Measurements from ENCODE around the gene TNFAIP8L1.

The TNFAIP8L1 gene

GRCh38 chr19:4699826-4700692 lies 60.7 kb downstream of the TNFAIP8L1 start:
- no peak overlapping the region for H3K4me3 ChIP-seq (replicated peaks in 1 of 2; ENCODE audit: low read depth in 2 of 2, low read length in 2 of 2)
- no peak for DNase-seq (ENCODE audit: low read depth in 2 of 2)
- TF ChIP-seq CTCF (IDR thresholded peaks at IDR 0.05; ENCODE audit: low read depth, low read length): no peak

- no peak for DNase-seq (ENCODE audit: low read depth in 2 of 2)
- H3K4me3 ChIP-seq (replicated peaks in 1 of 2; ENCODE audit: low read depth in 2 of 2, low read length in 2 of 2): no peak overlapping the region
- TF ChIP-seq CTCF (IDR thresholded peaks at IDR 0.05; ENCODE audit: low read depth, low read length): no peak
Measured at GRCh38 chr19:4700693-4700970, 61.3 kb downstream of the TNFAIP8L1 start.

- TF ChIP-seq CTCF (IDR thresholded peaks at IDR 0.05; ENCODE audit: low read depth, low read length): no peak
- no peak for DNase-seq (ENCODE audit: low read depth in 2 of 2)
- H3K4me3 ChIP-seq (replicated peaks in 1 of 2; ENCODE audit: low read depth in 2 of 2, low read length in 2 of 2): no peak overlapping the region
Measured at GRCh38 chr19:4701557-4701956, 62.2 kb downstream of the TNFAIP8L1 start.

GRCh38 chr19:4702764-4703163 lies 63.4 kb downstream of the TNFAIP8L1 start:
- no peak for TF ChIP-seq CTCF (IDR thresholded peaks at IDR 0.05; ENCODE audit: low read depth, low read length)
- DNase-seq (ENCODE audit: low read depth in 2 of 2): no peak
- H3K4me3 ChIP-seq (replicated peaks in 1 of 2; ENCODE audit: low read depth in 2 of 2, low read length in 2 of 2): no peak overlapping the region

GRCh38 chr19:4703671-4704316 lies 64.5 kb downstream of the TNFAIP8L1 start:
- H3K4me3 ChIP-seq (replicated peaks in 1 of 2; ENCODE audit: low read depth in 2 of 2, low read length in 2 of 2): no peak overlapping the region
- DNase-seq (ENCODE audit: low read depth in 2 of 2): no peak
- no peak for TF ChIP-seq CTCF (IDR thresholded peaks at IDR 0.05; ENCODE audit: low read depth, low read length)

GRCh38 chr19:4704317-4704673 lies 65.0 kb downstream of the TNFAIP8L1 start:
- no peak for TF ChIP-seq CTCF (IDR thresholded peaks at IDR 0.05; ENCODE audit: low read depth, low read length)
- no peak overlapping the region for H3K4me3 ChIP-seq (replicated peaks in 1 of 2; ENCODE audit: low read depth in 2 of 2, low read length in 2 of 2)
- no peak for DNase-seq (ENCODE audit: low read depth in 2 of 2)

Measured in cardiac fibroblast (primary cell).